Skeletal muscle tissue (tissue), 4 donors: ENCODE data around the gene NTN1. TPM values are rescaled to one million over a fixed set of nuclear protein-coding genes. Genes with fewer than 3 reads are reported as not detected.

Experiments used
- H3K27ac ChIP-seq: one replicate; pipeline ENCODE4 v1.7.0; 2013; ENCODE audit warnings: mild to moderate bottlenecking, low read depth, low read length, inconsistent platforms
- H3K27me3 ChIP-seq, 3 donors: one replicate each; pipeline ENCODE4 v1.7.0; 2013; ENCODE audit warnings: low read length in 3 of 3; ENCODE audit not compliant: control insufficient read depth in 3 of 3, insufficient read depth in 3 of 3
- H3K36me3 ChIP-seq, 3 donors: one replicate each; pipeline ENCODE4 v1.7.0; 2013; ENCODE audit warnings: low read length in 3 of 3; ENCODE audit not compliant: control insufficient read depth in 3 of 3, insufficient read depth in 3 of 3
- H3K4me1 ChIP-seq, 3 donors: one replicate each; pipeline ENCODE4 v1.7.0; 2013; ENCODE audit warnings: low read length in 3 of 3, mild to moderate bottlenecking in 3 of 3; ENCODE audit not compliant: control insufficient read depth in 3 of 3, insufficient read depth in 3 of 3
- H3K4me3 ChIP-seq, 3 donors: one replicate each; pipeline ENCODE4 v1.7.0; 2013; ENCODE audit warnings: low read length in 3 of 3
- H3K9ac ChIP-seq, 3 donors: one replicate each; pipeline ENCODE4 v1.7.0; 2013; ENCODE audit warnings: low read length in 3 of 3, mild to moderate bottlenecking in 3 of 3, moderate library complexity in 2 of 3, low read depth in 1 of 3
- H3K9me3 ChIP-seq, 3 donors: one replicate each; pipeline ENCODE4 v1.7.0; 2013; ENCODE audit warnings: low read length in 3 of 3; ENCODE audit not compliant: control insufficient read depth in 3 of 3
- total RNA-seq: library from RNA; depleted of rRNA; stranded (reverse); fragments of >200 nt; gene quantifications from one replicate; pipeline ENCODE4 v1.2.3, GENCODE V29; 2014
- donor health status: Osteomylitis.

Gene NTN1
- total RNA-seq, 1 donor from 2014 or later: 6.8 TPM

GRCh38 chr17:9269350-9270035 lies 248.2 kb downstream of the NTN1 start:
- Histone ChIP-seq H3K9me3 (no peaks in the 10 kb centered on the region), H3K9ac (no peak overlapping the region), H3K27me3 (no peaks in the 10 kb centered on the region), H3K36me3 (no peaks in the 10 kb centered on the region), H3K4me1 (peaks cover 7 to 12% (median 10%) of the 10 kb centered on the region in 3 donors), H3K27ac (no peak overlapping the region), H3K4me3 (no peak overlapping the region)

GRCh38 chr17:9270921-9271320 lies 249.6 kb downstream of the NTN1 start:
- H3K4me1 ChIP-seq: peaks cover 6 to 11% (median 10%) of the 10 kb centered on the region in 3 donors
- no peak overlapping the region for H3K9ac ChIP-seq
- H3K27ac ChIP-seq: no peak overlapping the region
- no peaks in the 10 kb centered on the region for H3K36me3 ChIP-seq
- no peak overlapping the region for H3K4me3 ChIP-seq
- H3K27me3 ChIP-seq: no peaks in the 10 kb centered on the region
- H3K9me3 ChIP-seq: no peaks in the 10 kb centered on the region

- H3K4me3 ChIP-seq: no peak overlapping the region
- peaks cover 0 to 3% (median under 1%) of the 10 kb centered on the region in 3 donors for H3K4me1 ChIP-seq
- no peaks in the 10 kb centered on the region for H3K36me3 ChIP-seq
- H3K27ac ChIP-seq: no peak overlapping the region
- no peak overlapping the region for H3K9ac ChIP-seq
- H3K9me3 ChIP-seq: no peaks in the 10 kb centered on the region
- H3K27me3 ChIP-seq: no peaks in the 10 kb centered on the region
Measured at GRCh38 chr17:9271989-9272388, 250.7 kb downstream of the NTN1 start.

- Histone ChIP-seq H3K9me3 (no peaks in the 10 kb centered on the region), H3K4me3 (no peak overlapping the region), H3K27ac (no peak overlapping the region), H3K36me3 (no peaks in the 10 kb centered on the region), H3K27me3 (no peaks in the 10 kb centered on the region), H3K4me1 (peaks cover 0 to 3% (median 0%) of the 10 kb centered on the region in 3 donors), H3K9ac (no peak overlapping the region)
Measured at GRCh38 chr17:9272501-9273200, 251.3 kb downstream of the NTN1 start.

GRCh38 chr17:9273428-9274391 lies 252.4 kb downstream of the NTN1 start:
- Histone ChIP-seq H3K36me3 (no peaks in the 10 kb centered on the region), H3K4me3 (no peak overlapping the region), H3K9ac (no peak overlapping the region), H3K27me3 (no peaks in the 10 kb centered on the region), H3K27ac (no peak overlapping the region), H3K9me3 (no peaks in the 10 kb centered on the region), H3K4me1 (peaks cover 0 to 3% (median 0%) of the 10 kb centered on the region in 3 donors)

- H3K4me1 ChIP-seq: peaks cover 0 to 3% (median 0%) of the 10 kb centered on the region in 3 donors
Measured at GRCh38 chr17:9274973-9275372, 253.7 kb downstream of the NTN1 start.

GRCh38 chr17:9279893-9280292 lies 258.6 kb downstream of the NTN1 start:
- Histone ChIP-seq H3K9me3 (no peaks in the 10 kb centered on the region), H3K27me3 (no peaks in the 10 kb centered on the region), H3K4me1 (no peaks in the 10 kb centered on the region), H3K4me3 (no peak overlapping the region), H3K36me3 (peaks cover 0 to 3% (median 0%) of the 10 kb centered on the region in 3 donors), H3K27ac (no peak overlapping the region), H3K9ac (no peak overlapping the region)

More at GRCh38 chr17:9274973-9275372, 253.7 kb downstream of the NTN1 start:
- Histone ChIP-seq H3K27me3 (no peaks in the 10 kb centered on the region), H3K9me3 (no peaks in the 10 kb centered on the region), H3K27ac (no peak overlapping the region), H3K36me3 (no peaks in the 10 kb centered on the region), H3K9ac (no peak overlapping the region), H3K4me3 (no peak overlapping the region)

- Histone ChIP-seq H3K36me3 (peaks cover 0 to 3% (median 0%) of the 10 kb centered on the region in 3 donors), H3K27ac (no peak overlapping the region), H3K4me3 (no peak overlapping the region), H3K9me3 (no peaks in the 10 kb centered on the region), H3K27me3 (no peaks in the 10 kb centered on the region), H3K4me1 (no peaks in the 10 kb centered on the region), H3K9ac (no peak overlapping the region)
Measured at GRCh38 chr17:9283909-9284308, 262.6 kb downstream of the NTN1 start.

GRCh38 chr17:9284884-9285283 lies 263.6 kb downstream of the NTN1 start:
- H3K9ac ChIP-seq: no peak overlapping the region
- H3K27ac ChIP-seq: no peak overlapping the region
- H3K36me3 ChIP-seq: peaks cover 0 to 3% (median 0%) of the 10 kb centered on the region in 3 donors

More at GRCh38 chr17:9284884-9285283, 263.6 kb downstream of the NTN1 start:
- no peaks in the 10 kb centered on the region for H3K9me3 ChIP-seq
- H3K4me1 ChIP-seq: no peaks in the 10 kb centered on the region
- H3K4me3 ChIP-seq: no peak overlapping the region
- no peaks in the 10 kb centered on the region for H3K27me3 ChIP-seq
